Neural progenitor cell (in vitro differentiated cells): ENCODE data around the gene FAU. TPM values are rescaled to one million over a fixed set of nuclear protein-coding genes. Genes with fewer than 3 reads are reported as not detected.
"Not testable (repeated sequence)": the region's sequence is repeated elsewhere in the genome, so short reads cannot be mapped to it uniquely, and the experiment has no call there.

Experiments used
- DNase-seq: peaks from one replicate; pipeline ENCODE4 v3.0.0-alpha.2; 2016; ENCODE audit warnings: low spot score
- H2AFZ ChIP-seq: fragments of 200-600 bp; sonication (generic); replicated peaks from 2 replicates; pipeline ENCODE4 v1.6.1; 2016; ENCODE audit warnings: antibody characterized with exemption
- H3F3A ChIP-seq: fragments of 200-600 bp; sonication (generic); 2 replicates; pipeline ENCODE4 v1.6.1; 2016; ENCODE audit warnings: antibody characterized with exemption, low read depth
- H3K27ac ChIP-seq: fragments of 200-600 bp; sonication (generic); 2 replicates; pipeline ENCODE4 v1.5.1; 2016; ENCODE audit warnings: mild to moderate bottlenecking
- H3K27me3 ChIP-seq: fragments of 200-600 bp; sonication (generic); 2 replicates; pipeline ENCODE4 v1.6.1; 2016; ENCODE audit warnings: mild to moderate bottlenecking, moderate library complexity
- H3K36me3 ChIP-seq: fragments of 200-600 bp; sonication (generic); 2 replicates; pipeline ENCODE4 v1.5.1; 2016
- H3K4me1 ChIP-seq: fragments of 200-600 bp; sonication (generic); 2 replicates; pipeline ENCODE4 v1.6.1; 2016; ENCODE audit warnings: mixed run types
- H3K4me2 ChIP-seq: fragments of 200-600 bp; sonication (generic); 2 replicates; pipeline ENCODE4 v1.6.1; 2016
- H3K4me3 ChIP-seq: fragments of 200-600 bp; sonication (generic); 2 replicates; pipeline ENCODE4 v1.5.1; 2016
- H3K79me2 ChIP-seq: fragments of 200-600 bp; sonication (generic); 2 replicates; pipeline ENCODE4 v1.6.1; 2016; ENCODE audit warnings: low read depth
- H3K9ac ChIP-seq: fragments of 200-600 bp; sonication (generic); 2 replicates; pipeline ENCODE4 v1.6.1; 2016
- H3K9me3 ChIP-seq: fragments of 200-600 bp; sonication (generic); 2 replicates; pipeline ENCODE4 v1.5.1; 2016; ENCODE audit warnings: low read depth
- H4K20me1 ChIP-seq: fragments of 200-600 bp; sonication (generic); 2 replicates; pipeline ENCODE4 v1.6.1; 2016; ENCODE audit warnings: low read depth
- H3K27ac Mint-ChIP-seq: 3 replicates; pipeline ENCODE4 v1.8.0; 2021; ENCODE audit warnings: mixed read lengths
- H3K27me3 Mint-ChIP-seq: 2 replicates; pipeline ENCODE4 v1.8.0; 2022; ENCODE audit warnings: low read depth, mild to moderate bottlenecking, inconsistent platforms, moderate library complexity, mixed read lengths; ENCODE audit not compliant: insufficient read depth
- H3K36me3 Mint-ChIP-seq: 3 replicates; pipeline ENCODE4 v1.8.0; 2021; ENCODE audit warnings: mixed read lengths
- H3K4me1 Mint-ChIP-seq: 3 replicates; pipeline ENCODE4 v1.8.0; 2021; ENCODE audit warnings: mixed read lengths
- H3K4me3 Mint-ChIP-seq: 3 replicates; pipeline ENCODE4 v1.8.0; 2021; ENCODE audit warnings: mild to moderate bottlenecking, moderate library complexity, mixed read lengths
- H3K9me3 Mint-ChIP-seq: 3 replicates; pipeline ENCODE4 v1.8.0; 2020; ENCODE audit warnings: mixed read lengths
- CTCF ChIP-seq: fragments of 200-600 bp; sonication (generic); IDR thresholded peaks from 2 replicates; pipeline ENCODE4 v1.5.1; 2017; ENCODE audit warnings: antibody characterized with exemption, mild to moderate bottlenecking
- EZH2 ChIP-seq: fragments of 200-600 bp; sonication (generic); IDR thresholded peaks from 2 replicates; pipeline ENCODE4 v1.6.1; 2017; ENCODE audit warnings: antibody characterized with exemption, mild to moderate bottlenecking, moderate library complexity
- EZH2phosphoT487 ChIP-seq: fragments of 200-600 bp; sonication (generic); IDR thresholded peaks from 2 replicates; pipeline ENCODE4 v1.6.1; 2017; ENCODE audit warnings: antibody characterized with exemption
- total RNA-seq: library from RNA; depleted of rRNA; stranded (reverse); fragments of >200 nt; gene quantifications from 2 replicates; pipeline ENCODE4 v1.2.3, GENCODE V29; 2015; ENCODE audit warnings: low replicate concordance

The FAU gene
- total RNA-seq, 1 donor from 2014 or later: 288 TPM

DNA sequence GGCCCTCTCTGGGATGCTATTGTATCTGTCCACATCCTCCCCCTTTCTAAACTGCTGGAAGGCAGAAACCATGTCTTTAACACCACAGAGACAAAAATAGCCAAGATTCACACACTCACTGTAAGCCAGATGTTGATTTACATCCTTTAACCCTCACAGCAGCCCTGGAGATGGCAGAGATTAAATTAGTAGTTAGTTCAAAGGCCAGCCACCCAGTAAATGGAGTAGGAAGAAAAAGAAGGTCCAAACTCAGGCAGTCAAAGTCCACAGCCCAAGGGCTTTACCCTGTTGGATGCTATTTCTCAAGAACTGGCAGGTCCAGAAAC, 2.3 kb downstream of the FAU start:
- H2AFZ ChIP-seq: no peak overlapping the region
- H3K27me3 ChIP-seq: no peaks in the 10 kb centered on the region
- no peak overlapping the region for H3K27ac Mint-ChIP-seq
- H3K9ac ChIP-seq: no peak overlapping the region
- peaks cover 10% of the 10 kb centered on the region for H3K4me1 ChIP-seq
- peaks cover 9% of the 10 kb centered on the region for H3K36me3 Mint-ChIP-seq
- peaks cover 4% of the 10 kb centered on the region for H3K36me3 ChIP-seq
- no peaks in the 10 kb centered on the region for H3K9me3 ChIP-seq
- no peaks in the 10 kb centered on the region for H3K9me3 Mint-ChIP-seq
- H3K4me3 ChIP-seq: no peak overlapping the region
- peaks cover 28% of the 10 kb centered on the region for H3K4me1 Mint-ChIP-seq
- DNase-seq: no peak
- TF ChIP-seq EZH2 (no peak), CTCF (no peak), EZH2phosphoT487 (no peak)
- peaks cover 53% of the 10 kb centered on the region for H3K79me2 ChIP-seq
- no peak overlapping the region for H3K27ac ChIP-seq
- H3K4me3 Mint-ChIP-seq: peak overlapping the region; percentile 100
- peaks cover 6% of the 10 kb centered on the region for H4K20me1 ChIP-seq
- no peak overlapping the region for H3K4me2 ChIP-seq
- H3F3A ChIP-seq: peaks cover 61% of the 10 kb centered on the region
- H3K27me3 Mint-ChIP-seq: peaks cover 7% of the 10 kb centered on the region

DNA sequence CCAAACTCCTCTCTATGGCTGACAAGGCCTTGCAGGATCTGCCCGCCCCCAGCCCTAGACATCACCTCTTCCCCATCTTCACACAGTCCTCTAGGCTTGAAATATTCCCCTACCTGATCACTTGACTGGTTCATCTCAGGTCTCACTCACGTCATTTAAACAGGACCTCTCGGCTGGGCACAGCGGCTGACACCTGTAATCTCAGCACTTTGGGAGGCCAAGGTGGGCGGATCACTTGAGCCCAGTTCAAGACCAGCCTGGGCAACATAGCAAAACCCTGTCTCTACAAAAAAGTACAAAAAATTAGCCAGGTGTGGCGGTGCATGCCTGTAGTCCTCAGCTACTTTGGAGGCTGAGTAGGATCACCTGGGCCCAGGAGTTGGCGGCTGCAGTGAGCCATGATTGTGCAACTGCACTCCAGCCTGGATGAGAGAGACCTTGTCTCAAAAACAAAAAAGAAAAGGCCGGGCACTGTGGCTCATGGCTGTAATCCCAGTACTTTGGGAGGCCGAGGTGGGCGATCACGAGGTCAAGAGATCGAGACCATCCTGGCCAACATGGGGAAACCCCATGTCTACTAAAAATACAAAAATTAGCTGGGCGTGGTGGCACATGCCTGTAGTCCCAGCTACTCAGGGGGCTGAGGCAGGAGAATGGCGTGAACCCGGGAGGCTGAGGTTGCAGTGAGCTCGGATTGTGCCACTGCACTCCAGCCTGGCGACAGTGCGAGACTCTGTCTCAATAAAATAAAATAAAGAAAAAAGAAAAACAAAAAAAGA, 2.9 kb downstream of the FAU start:
- H2AFZ ChIP-seq, H3K27ac Mint-ChIP-seq, H3K4me2 ChIP-seq, H3K36me3 ChIP-seq, H3K27me3 ChIP-seq, H3K4me3 ChIP-seq, H3K27ac ChIP-seq, H3K4me1 ChIP-seq, DNase-seq, H3K27me3 Mint-ChIP-seq, H3K9me3 Mint-ChIP-seq, H3K9me3 ChIP-seq, H3K9ac ChIP-seq: not testable (repeated sequence)
- Mint-ChIP-seq H3K4me1 (peaks cover 25% of the 10 kb centered on the region), H3K4me3 (peak overlapping the region; percentile 100), H3K36me3 (peaks cover 11% of the 10 kb centered on the region)
- H3K79me2 ChIP-seq: peaks cover 48% of the 10 kb centered on the region
- peaks cover 10% of the 10 kb centered on the region for H4K20me1 ChIP-seq
- H3F3A ChIP-seq: peaks cover 64% of the 10 kb centered on the region

DNA sequence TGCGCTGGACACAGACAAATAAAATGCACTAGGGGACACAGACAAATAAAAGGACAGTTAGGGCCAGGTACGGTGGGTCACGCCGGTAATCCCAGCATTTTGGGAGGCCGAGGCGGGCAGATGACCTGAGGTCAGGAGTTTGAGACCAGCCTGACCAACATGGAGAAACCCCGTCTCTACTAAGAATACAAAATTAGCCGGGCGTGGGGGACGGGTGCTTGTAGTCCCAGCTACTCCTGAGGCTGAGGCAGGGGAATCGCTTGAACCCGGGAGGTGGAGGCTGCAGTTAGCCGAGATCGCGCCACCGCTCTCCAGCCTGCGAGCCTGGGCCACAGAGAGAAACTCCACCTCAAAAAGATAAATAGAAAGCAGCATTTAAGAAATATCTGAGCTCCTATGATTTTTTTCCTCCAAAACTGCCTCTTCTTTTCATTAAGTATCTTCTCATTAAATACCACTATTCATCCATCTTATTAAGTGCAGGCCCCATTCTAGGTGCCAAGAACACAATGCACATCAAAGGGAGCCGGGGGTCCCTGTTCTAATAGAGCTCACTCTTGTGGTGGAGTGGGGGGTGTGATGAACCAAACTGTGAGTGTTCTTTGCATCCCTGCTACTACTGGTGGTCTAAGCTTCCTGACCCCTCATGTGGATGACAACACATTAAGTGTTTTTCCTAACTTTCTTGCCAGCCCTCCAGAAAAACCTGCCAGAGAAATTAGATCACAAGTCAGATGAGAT, 3.7 kb downstream of the FAU start:
- peaks cover 14% of the 10 kb centered on the region for H3K36me3 Mint-ChIP-seq
- no peak for DNase-seq
- Histone ChIP-seq H3K9me3 (no peaks in the 10 kb centered on the region), H3K36me3 (peaks cover 4% of the 10 kb centered on the region), H3K4me1 (peaks cover 10% of the 10 kb centered on the region), H3K4me3 (no peak overlapping the region), H4K20me1 (peaks cover 19% of the 10 kb centered on the region), H3K79me2 (peaks cover 47% of the 10 kb centered on the region), H3K27me3 (no peaks in the 10 kb centered on the region), H3K4me2 (no peak overlapping the region), H3K27ac (no peak overlapping the region), H3F3A (peaks cover 67% of the 10 kb centered on the region), H3K9ac (no peak overlapping the region), H2AFZ (no peak overlapping the region)
- H3K4me1 Mint-ChIP-seq: peaks cover 32% of the 10 kb centered on the region
- TF ChIP-seq EZH2 (no peak), EZH2phosphoT487 (no peak), CTCF (no peak)
- no peaks in the 10 kb centered on the region for H3K9me3 Mint-ChIP-seq
- H3K4me3 Mint-ChIP-seq: peak overlapping the region; percentile 88
- peaks cover 7% of the 10 kb centered on the region for H3K27me3 Mint-ChIP-seq
- H3K27ac Mint-ChIP-seq: peak overlapping the region; percentile 84
